Measurements from ENCODE around the gene RAB19. TPM values are rescaled to one million over a fixed set of nuclear protein-coding genes. Genes with fewer than 3 reads are reported as not detected.

Gene RAB19
- total RNA-seq, 1 experiment from 2014 or later: 0.92 TPM

GRCh38 chr7:140400381-140400780, 3.5 kb upstream of the RAB19 start:
- intact Hi-C loops (cut with micrococcal nuclease; ENCODE audit: unreplicated experiment) (no loop called here), in situ Hi-C loops (cut with HindIII; ENCODE audit: low pct_unique_long_range_greater_than_20kb, low sequenced_read_pairs) (no loop called here)
- no peak for TF ChIP-seq CTCF (IDR thresholded peaks at IDR 0.05)

GRCh38 chr7:140402178-140402835, 1.6 kb upstream of the RAB19 start:
- TF ChIP-seq SIN3A (IDR thresholded peaks at IDR 0.05; ENCODE audit: borderline replicate concordance, insufficient read depth, low read depth, low read length) (no peak), POLR2AphosphoS5 (IDR thresholded peaks at IDR 0.05; ENCODE audit: low read depth, low read length) (no peak), REST (IDR thresholded peaks at IDR 0.05; ENCODE audit: insufficient read depth in 1 of 2, low read depth in 2 of 2, low read length in 1 of 2) (no peak), TCF7L2 (IDR thresholded peaks at IDR 0.05; ENCODE audit: low read depth, low read length) (no peak), CTCF (IDR thresholded peaks at IDR 0.05) (no peak)
- in situ Hi-C loops (cut with HindIII; ENCODE audit: low pct_unique_long_range_greater_than_20kb, low sequenced_read_pairs) (no loop called here), intact Hi-C loops (cut with micrococcal nuclease; ENCODE audit: unreplicated experiment) (no loop called here)
- Histone ChIP-seq H3K36me3 (ENCODE audit: control insufficient read depth, insufficient read depth, low read length) (peaks cover 3% of the 10 kb centered on the region; the same call in 1 of the 2 replicates), H3K27me3 (ENCODE audit: control insufficient read depth, insufficient read depth, low read length) (no peaks in the 10 kb centered on the region), H3K4me1 (ENCODE audit: control insufficient read depth, insufficient read depth, low read length) (peaks cover 19% of the 10 kb centered on the region), H3K27ac (ENCODE audit: low read length) (no peak overlapping the region), H3K9me3 (ENCODE audit: control insufficient read depth, insufficient read depth, low read depth, low read length) (no peaks in the 10 kb centered on the region), H3K4me3 (ENCODE audit: low read depth in 2 of 2, low read length in 2 of 2) (no peak overlapping the region)
- DNase-seq (ENCODE audit: low read depth, low spot score) (no peak), ATAC-seq (no peak)
- CTCF ChIA-PET: no interaction called here
- BruUV-seq (replicated peaks): no TSS peak
- POLR2A ChIA-PET: no interaction called here

More at GRCh38 chr7:140400381-140400780, 3.5 kb upstream of the RAB19 start:
- ChIA-PET CTCF (no interaction called here), POLR2A (no interaction called here)
- no peaks in the 10 kb centered on the region for H3K9me3 ChIP-seq (ENCODE audit: control insufficient read depth, insufficient read depth, low read depth, low read length)
- no peak overlapping the region for H3K4me3 ChIP-seq (ENCODE audit: low read depth in 2 of 2, low read length in 2 of 2)
- no TSS peak for BruUV-seq (replicated peaks)
- ATAC-seq (no peak), DNase-seq (ENCODE audit: low read depth, low spot score) (no peak)
- H3K27me3 ChIP-seq (ENCODE audit: control insufficient read depth, insufficient read depth, low read length): no peaks in the 10 kb centered on the region
- H3K36me3 ChIP-seq (ENCODE audit: control insufficient read depth, insufficient read depth, low read length): peaks cover 3% of the 10 kb centered on the region; the same call in 1 of the 2 replicates
- H3K27ac ChIP-seq (ENCODE audit: low read length): no peak overlapping the region
- H3K4me1 ChIP-seq (ENCODE audit: control insufficient read depth, insufficient read depth, low read length): peaks cover 25% of the 10 kb centered on the region
